Daoy (cell line): ENCODE measurements around the gene HNRNPC. TPM values are rescaled to one million over a fixed set of nuclear protein-coding genes. Genes with fewer than 3 reads are reported as not detected.

Experiments
- DNase-seq: peaks from one replicate; pipeline ENCODE4 v3.0.0-alpha.2; 2015; ENCODE audit warnings: low read depth
- total RNA-seq: library from RNA; depleted of rRNA; stranded (reverse); fragments of >200 nt; shearing (Covaris generic); gene quantifications from 2 replicates; pipeline ENCODE4 v1.2.3, GENCODE V29; 2014; rRNA removed

HNRNPC gene
- total RNA-seq, 1 experiment from 2014 or later, result 1,331 TPM

DNA sequence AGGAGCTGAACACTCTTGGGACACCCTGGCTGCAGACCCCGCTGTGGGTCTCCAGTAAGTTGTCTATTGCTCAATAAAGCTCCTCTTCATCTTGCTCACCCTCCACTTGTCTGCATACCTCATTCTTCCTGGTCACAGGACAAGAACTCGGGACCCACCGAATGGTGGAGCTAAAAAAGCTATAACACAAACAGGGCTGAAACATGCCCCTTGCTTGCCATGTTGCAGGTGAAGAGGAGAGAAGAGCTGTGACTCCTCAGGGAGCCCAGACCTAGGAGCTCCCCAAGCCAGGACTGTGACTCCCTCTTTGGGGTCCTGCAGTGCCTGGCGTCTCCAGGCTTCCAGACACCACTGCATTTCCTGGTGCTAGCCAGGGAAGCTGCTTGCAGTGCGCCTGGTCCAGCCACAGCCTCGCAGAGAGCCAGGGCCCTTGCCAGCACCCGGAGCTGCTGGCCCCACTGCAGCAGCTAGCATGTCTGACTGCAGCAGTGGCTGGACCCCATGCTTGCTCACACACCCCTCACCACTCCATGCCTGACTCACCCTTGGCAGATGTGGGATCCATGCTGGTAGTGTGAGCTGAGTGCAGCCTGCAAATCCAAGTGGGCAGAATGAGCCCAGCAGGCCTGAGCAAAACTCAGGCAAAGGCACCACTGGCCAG is 76.2 kb downstream of the HNRNPC start:
- DNase-seq, result peak; percentile 37

DNA sequence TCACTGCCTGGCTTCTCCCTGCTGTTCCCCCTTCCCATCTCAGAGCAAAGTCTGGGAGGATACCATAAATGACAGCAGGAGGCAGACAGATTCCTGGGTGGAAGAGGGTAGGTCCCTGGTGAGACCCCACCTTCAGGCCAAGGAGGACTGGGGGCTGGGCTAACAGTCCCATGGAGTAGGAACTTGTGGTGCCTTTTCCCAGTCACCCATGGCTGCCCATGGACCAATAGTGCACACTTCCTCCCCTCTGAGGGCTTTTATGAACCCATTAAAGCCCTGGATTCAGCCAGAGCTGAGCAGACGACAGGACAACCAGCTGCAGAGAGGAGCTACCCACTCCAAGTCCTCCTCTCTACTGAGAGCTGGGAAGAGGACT is 76.8 kb downstream of the HNRNPC start:
- no peak for DNase-seq

GRCh38 chr14:21191809-21192446 is 77.3 kb downstream of the HNRNPC start:
- DNase-seq, result peak; percentile 80

DNA sequence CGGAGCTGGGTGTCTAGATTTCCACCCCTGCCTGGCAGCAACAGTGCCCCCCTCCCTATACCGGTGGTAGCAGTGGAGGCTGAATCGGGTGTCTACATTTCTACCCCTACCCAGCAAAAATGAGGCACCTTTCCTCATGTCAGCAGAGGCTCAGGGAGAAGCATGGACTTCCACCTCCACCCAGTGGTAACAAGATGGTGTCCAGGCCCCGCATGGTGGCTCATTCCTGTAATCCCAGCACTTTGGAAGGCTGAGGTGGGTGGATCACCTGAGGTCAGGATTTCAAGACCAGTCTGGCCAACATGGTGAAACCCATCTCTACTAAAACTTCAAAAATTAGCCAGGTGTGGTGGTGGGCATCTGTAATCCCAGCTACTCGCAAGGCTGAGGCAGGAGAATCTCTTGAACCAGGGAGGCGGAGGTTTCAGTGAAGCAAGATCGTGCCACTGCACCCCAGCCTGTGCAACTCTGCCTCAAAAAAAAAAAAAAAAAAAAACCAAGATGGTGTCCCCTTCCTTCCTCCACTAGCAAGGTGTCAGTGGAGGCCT is 77.9 kb downstream of the HNRNPC start:
- no peak for DNase-seq

- DNase-seq, result no peak
These were observed 83.8 kb downstream of the HNRNPC start for GRCh38 chr14:21185491-21185890.

- DNase-seq, result no peak
These were observed 85.0 kb downstream of the HNRNPC start for GRCh38 chr14:21184254-21184653.

GRCh38 chr14:21182166-21182565 is 87.1 kb downstream of the HNRNPC start:
- DNase-seq, result no peak

DNA sequence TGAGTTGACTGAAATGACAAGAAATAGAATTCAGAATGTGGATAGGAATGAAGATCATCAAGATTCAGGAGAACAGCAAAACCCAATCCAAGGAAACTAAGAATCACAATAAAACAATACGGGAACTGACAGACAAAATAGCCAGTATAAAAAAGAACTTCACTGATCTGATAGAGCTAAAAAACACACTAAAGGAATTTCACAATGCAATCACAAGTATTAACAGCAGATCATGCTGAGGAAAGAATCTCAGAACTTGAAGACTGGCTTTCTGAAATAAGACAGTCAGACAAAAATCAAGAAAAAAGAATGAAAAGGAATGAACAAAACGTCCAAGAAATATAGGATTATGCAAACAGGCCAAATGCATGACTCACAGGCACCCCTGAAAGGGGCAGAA is 98.1 kb downstream of the HNRNPC start:
- no peak for DNase-seq

GRCh38 chr14:21169573-21169972 is 99.7 kb downstream of the HNRNPC start:
- DNase-seq, result no peak

- DNase-seq, result peak; percentile 78
These were observed 101.2 kb downstream of the HNRNPC start for GRCh38 chr14:21168055-21168454.

DNA sequence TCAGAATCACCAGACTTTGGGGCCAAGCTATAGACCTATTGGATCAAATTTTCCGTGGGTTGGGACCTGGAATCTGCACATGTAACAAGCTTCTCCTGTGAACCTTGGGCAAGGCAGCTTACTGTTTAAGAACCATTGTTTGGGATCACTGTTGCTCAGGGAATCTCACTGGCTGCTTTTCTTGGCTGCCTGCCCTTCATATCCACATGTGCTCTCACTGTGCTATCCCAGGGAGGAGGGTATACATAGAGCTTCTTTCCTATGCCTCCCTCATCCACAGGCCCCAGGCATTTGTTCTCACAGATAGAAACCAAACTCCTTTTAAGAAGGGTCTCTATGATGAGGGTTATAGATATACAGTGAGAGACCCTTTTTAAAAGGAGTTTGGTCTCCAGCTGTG is 103.6 kb downstream of the HNRNPC start:
- DNase-seq, result peak; percentile 23

DNA sequence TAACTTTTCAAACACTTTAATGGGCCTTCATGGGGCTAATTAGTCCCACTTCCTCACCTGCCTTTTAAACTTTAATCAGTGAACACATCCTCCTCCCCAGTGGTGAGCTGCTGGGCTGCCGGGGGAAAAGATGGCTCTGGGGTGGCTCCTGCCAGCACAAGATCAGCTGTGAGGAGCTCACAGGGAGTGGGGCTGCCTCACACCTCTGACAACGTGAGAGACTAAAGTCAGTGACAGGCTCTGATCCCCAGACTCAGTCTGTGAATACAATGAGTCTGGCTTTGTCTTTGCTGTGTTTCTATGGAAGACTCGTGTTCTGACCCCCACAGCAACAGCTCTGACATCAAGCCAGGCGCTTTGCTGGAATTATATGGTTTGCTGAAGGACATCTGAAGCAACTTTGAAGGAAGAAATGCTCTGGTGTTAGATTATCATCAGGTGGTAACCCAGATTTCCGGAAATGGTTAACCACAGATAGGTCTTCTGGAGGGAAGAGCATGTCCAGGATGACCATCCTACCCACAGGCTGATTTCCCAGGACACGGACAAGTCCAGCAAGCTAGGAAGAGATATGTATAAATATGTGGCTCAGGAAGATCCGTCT is 104.1 kb downstream of the HNRNPC start:
- peak; percentile 5 for DNase-seq

DNA sequence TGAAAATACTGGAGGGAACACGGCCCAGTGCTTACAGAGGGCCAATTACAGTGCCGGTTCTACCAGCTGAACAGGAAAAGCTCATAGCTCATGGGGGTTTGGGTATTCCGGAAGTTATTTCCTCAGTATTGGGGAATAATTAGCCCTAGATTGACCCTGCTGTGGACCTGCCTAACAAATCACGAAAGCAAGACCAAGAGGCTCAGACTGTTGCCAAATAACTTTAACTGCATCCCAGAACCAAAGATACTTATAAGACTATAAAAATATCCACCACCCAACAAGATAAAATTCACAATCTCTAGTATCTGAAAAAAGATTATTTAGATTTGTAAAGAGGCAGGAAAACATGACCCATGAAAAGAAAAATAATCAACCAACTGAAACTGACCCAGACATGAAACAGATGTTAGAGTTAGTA is 105.4 kb downstream of the HNRNPC start:
- no peak for DNase-seq

DNA sequence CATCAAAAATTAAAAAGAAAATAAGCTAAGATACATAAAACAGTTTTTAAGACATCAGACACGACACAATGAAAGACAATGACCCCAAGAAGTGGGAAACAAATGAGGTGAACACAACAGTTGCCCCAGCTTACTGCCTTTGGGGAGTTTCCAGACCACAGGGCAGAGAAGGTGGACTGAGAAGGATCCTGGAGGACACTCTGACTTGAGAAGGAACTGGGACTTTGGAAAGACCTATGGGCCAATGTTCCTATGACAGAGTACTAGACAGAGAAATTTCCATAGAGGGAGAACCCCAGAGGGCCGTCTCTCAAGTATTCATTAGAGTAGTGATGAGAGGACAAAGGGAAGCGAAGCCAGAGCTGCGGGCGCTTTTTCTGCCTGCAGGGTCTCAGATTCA is 107.2 kb downstream of the HNRNPC start:
- DNase-seq, result no peak

- no peak for DNase-seq
These were observed 109.1 kb downstream of the HNRNPC start for GRCh38 chr14:21160061-21160610.

Other genes starting within 250 kb of the HNRNPC start
- 6.3 and 22.7 TPM in 2 replicates for gene NDRG2, start 244.4 kb downstream of the HNRNPC start, total RNA-seq
- gene TPPP2, start 239.2 kb downstream of the HNRNPC start, total RNA-seq, result not detected in 2 replicates
- not detected in 2 replicates for gene RNASE13, start 234.6 kb downstream of the HNRNPC start, total RNA-seq
- not detected in 2 replicates for gene RNASE7, start 227.1 kb downstream of the HNRNPC start, total RNA-seq
- not detected in 2 replicates for gene RNASE8, start 211.6 kb downstream of the HNRNPC start, total RNA-seq
- 59.9 and 86.1 TPM in 2 replicates for gene ARHGEF40, start 199.1 kb downstream of the HNRNPC start, total RNA-seq
- 13.4 and 13.7 TPM in 2 replicates for gene ZNF219, start 170.8 kb downstream of the HNRNPC start, total RNA-seq
- not detected in 2 replicates for gene TMEM253, start 168.4 kb downstream of the HNRNPC start, total RNA-seq
- gene OR5AU1, start 113.4 kb downstream of the HNRNPC start, total RNA-seq, result not detected in 2 replicates
- not detected in 2 replicates for gene RPGRIP1, start 10.6 kb upstream of the HNRNPC start, total RNA-seq
- 196 and 201 TPM in 2 replicates for gene SUPT16H, start 114.6 kb upstream of the HNRNPC start, total RNA-seq
- gene CHD8, start 186.7 kb upstream of the HNRNPC start, total RNA-seq, result 42.4 and 42.6 TPM in 2 replicates
- gene RAB2B, start 207.5 kb upstream of the HNRNPC start, total RNA-seq, result 15.8 and 32.9 TPM in 2 replicates
- gene TOX4, start 207.8 kb upstream of the HNRNPC start, total RNA-seq, result 19.2 and 25.5 TPM in 2 replicates
- 121 and 158 TPM in 2 replicates for gene METTL3, start 241.9 kb upstream of the HNRNPC start, total RNA-seq